Calu3 (cell line): ENCODE data around the gene KCNJ3. TPM values are rescaled to one million over a fixed set of nuclear protein-coding genes. Genes with fewer than 3 reads are reported as not detected.

Experiments
- BruUV-seq: library from RNA; stranded (reverse); fragments of 400-500 nt; replicated peaks from 2 replicates; lab custom pipeline; 2021; lab: Mats Ljungman, UMichigan
- CTCF ChIA-PET: fragments of 300-600 bp; sonication (Branson Sonifier 250); formaldehyde crosslinking; loops from one replicate; lab custom pipeline; 2022; ENCODE audit warnings: antibody characterized with exemption; lab: Charles Lee
- DNase-seq: peaks from one replicate; pipeline ENCODE4 v3.0.0; 2022
- H3K27ac Mint-ChIP-seq: one replicate; pipeline ENCODE4 v1.8.0; 2022; ENCODE audit warnings: mixed read lengths; ENCODE audit not compliant: unreplicated experiment
- H3K27me3 Mint-ChIP-seq: one replicate; pipeline ENCODE4 v1.8.0; 2022; ENCODE audit warnings: mixed read lengths; ENCODE audit not compliant: unreplicated experiment
- H3K36me3 Mint-ChIP-seq: one replicate; pipeline ENCODE4 v1.8.0; 2022; ENCODE audit warnings: mild to moderate bottlenecking, moderate library complexity, mixed read lengths; ENCODE audit not compliant: insufficient read depth, unreplicated experiment
- H3K4me1 Mint-ChIP-seq: one replicate; pipeline ENCODE4 v1.8.0; 2022; ENCODE audit warnings: mild to moderate bottlenecking, low read depth, mixed read lengths; ENCODE audit not compliant: unreplicated experiment
- H3K4me3 Mint-ChIP-seq: one replicate; pipeline ENCODE4 v1.8.0; 2022; ENCODE audit warnings: mild to moderate bottlenecking, low read depth, moderate library complexity, mixed read lengths; ENCODE audit not compliant: unreplicated experiment
- H3K9me3 Mint-ChIP-seq: one replicate; pipeline ENCODE4 v1.8.0; 2022; ENCODE audit warnings: low read depth, mixed read lengths; ENCODE audit not compliant: unreplicated experiment
- CTCF ChIP-seq: fragments of 200-600 bp; IDR thresholded peaks from one replicate; pipeline ENCODE4 v1.8.0; 2022; ENCODE audit warnings: antibody characterized with exemption; ENCODE audit not compliant: unreplicated experiment
- intact Hi-C: fragments of 100-400 bp; cut with micrococcal nuclease; formaldehyde crosslinking; loops from one replicate; pipeline ENCODE4 v1.10.0; 2022; ENCODE audit not compliant: unreplicated experiment
- total RNA-seq: library from RNA; stranded (reverse); gene quantifications from 2 replicates; pipeline ENCODE4 v1.2.3, GENCODE V29; 2022

The KCNJ3 gene
- total RNA-seq, 1 experiment from 2014 or later = 0.17 TPM

- no TSS peak for BruUV-seq
- H3K4me3 Mint-ChIP-seq = no peak overlapping the region
- CTCF ChIA-PET = no interaction called here
- H3K27ac Mint-ChIP-seq = no peak overlapping the region
- intact Hi-C loops = no loop called here
- H3K9me3 Mint-ChIP-seq = no peaks in the 10 kb centered on the region
- H3K4me1 Mint-ChIP-seq = no peaks in the 10 kb centered on the region
- no peak for TF ChIP-seq CTCF
- no peaks in the 10 kb centered on the region for H3K36me3 Mint-ChIP-seq
- no peak for DNase-seq
- no peaks in the 10 kb centered on the region for H3K27me3 Mint-ChIP-seq
Observed at GRCh38 chr2:154704991-154705390, 6.5 kb downstream of the KCNJ3 start.

GRCh38 chr2:154706660-154707059 is 8.2 kb downstream of the KCNJ3 start:
- no peak overlapping the region for H3K27ac Mint-ChIP-seq
- H3K4me1 Mint-ChIP-seq = no peaks in the 10 kb centered on the region

GRCh38 chr2:154707994-154708575 is 9.6 kb downstream of the KCNJ3 start:
- Mint-ChIP-seq H3K4me1 (peaks cover 9% of the 10 kb centered on the region), H3K4me3 (no peak overlapping the region), H3K27ac (no peak overlapping the region), H3K27me3 (no peaks in the 10 kb centered on the region), H3K36me3 (no peaks in the 10 kb centered on the region), H3K9me3 (no peaks in the 10 kb centered on the region)
- no peak for DNase-seq
- CTCF ChIA-PET = interaction anchor here (0.6 kb wide), 1 partner anchor 196 kb away, joined by 7 read pairs; no protein-coding TSS in a partner anchor
- intact Hi-C loops = no loop called here
- BruUV-seq = no TSS peak
- no peak for TF ChIP-seq CTCF

More at GRCh38 chr2:154706660-154707059, 8.2 kb downstream of the KCNJ3 start:
- BruUV-seq = no TSS peak
- intact Hi-C loops = no loop called here
- H3K4me3 Mint-ChIP-seq = no peak overlapping the region
- TF ChIP-seq CTCF = no peak
- H3K36me3 Mint-ChIP-seq = no peaks in the 10 kb centered on the region
- no peak for DNase-seq
- CTCF ChIA-PET = interaction anchor here (0.5 kb wide), 1 partner anchor 223 kb away, joined by 3 read pairs; no protein-coding TSS in a partner anchor
- no peaks in the 10 kb centered on the region for H3K27me3 Mint-ChIP-seq
- H3K9me3 Mint-ChIP-seq = no peaks in the 10 kb centered on the region

GRCh38 chr2:154709215-154709614 is 10.7 kb downstream of the KCNJ3 start:
- intact Hi-C loops = no loop called here
- no peak overlapping the region for H3K27ac Mint-ChIP-seq
- no peak for DNase-seq
- CTCF ChIA-PET = no interaction called here
- no peaks in the 10 kb centered on the region for H3K36me3 Mint-ChIP-seq
- no peak overlapping the region for H3K4me3 Mint-ChIP-seq
- BruUV-seq = no TSS peak
- TF ChIP-seq CTCF = no peak
- peaks cover 9% of the 10 kb centered on the region for H3K4me1 Mint-ChIP-seq
- H3K9me3 Mint-ChIP-seq = no peaks in the 10 kb centered on the region
- no peaks in the 10 kb centered on the region for H3K27me3 Mint-ChIP-seq
